HG03354 (cell line): ENCODE data around the gene VPS13D.
"Not testable (repeated sequence)": the region's sequence is repeated elsewhere in the genome, so short reads cannot be mapped to it uniquely, and the experiment has no call there.

ENCODE experiments used
- ATAC-seq: cut with Tn5 transposase; IDR thresholded peaks from one replicate; pipeline ENCODE4 v1.9.1; 2021; ENCODE audit warnings: mild to moderate bottlenecking; ENCODE audit not compliant: unreplicated experiment, poor library complexity, severe bottlenecking

VPS13D gene

DNA sequence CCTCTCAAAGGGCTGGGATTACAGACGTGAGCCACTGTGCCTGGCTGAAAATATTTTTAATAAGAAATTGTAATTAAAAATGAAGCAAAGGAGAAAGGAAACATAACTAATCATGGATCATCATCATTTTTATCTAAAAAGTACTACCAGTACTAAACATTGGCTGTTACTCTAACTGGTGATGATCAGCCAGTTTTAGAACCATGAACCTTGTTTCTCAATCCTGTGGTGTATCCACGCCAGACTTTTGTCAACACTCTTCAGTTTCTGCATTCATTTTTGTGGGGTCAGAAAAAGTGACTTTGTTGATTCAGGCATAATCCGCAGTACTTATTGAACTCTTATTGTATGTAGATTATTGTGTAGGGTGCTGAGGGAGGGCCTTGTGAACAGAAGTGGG is 52.3 kb downstream of the VPS13D start:
- ATAC-seq: no peak

DNA sequence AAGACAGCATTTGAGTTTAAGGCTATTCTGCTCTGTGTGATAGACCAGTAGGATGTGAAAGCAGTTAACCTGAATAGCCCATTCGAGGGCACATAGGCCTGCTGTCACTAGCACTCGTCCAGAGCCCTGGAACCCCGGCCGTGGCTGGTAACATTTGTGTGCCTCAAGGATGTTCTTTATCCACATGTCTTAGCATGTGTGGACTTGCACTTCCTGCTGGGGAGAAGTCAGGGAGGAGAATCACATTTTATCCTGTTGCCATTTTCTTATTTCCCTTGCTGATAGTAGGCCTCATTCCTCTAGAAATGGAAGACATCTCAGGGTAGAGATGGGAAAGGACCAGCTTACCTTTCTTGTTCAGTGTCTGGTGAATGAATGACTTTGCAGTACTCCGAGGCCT is 54.7 kb downstream of the VPS13D start:
- ATAC-seq: no peak

DNA sequence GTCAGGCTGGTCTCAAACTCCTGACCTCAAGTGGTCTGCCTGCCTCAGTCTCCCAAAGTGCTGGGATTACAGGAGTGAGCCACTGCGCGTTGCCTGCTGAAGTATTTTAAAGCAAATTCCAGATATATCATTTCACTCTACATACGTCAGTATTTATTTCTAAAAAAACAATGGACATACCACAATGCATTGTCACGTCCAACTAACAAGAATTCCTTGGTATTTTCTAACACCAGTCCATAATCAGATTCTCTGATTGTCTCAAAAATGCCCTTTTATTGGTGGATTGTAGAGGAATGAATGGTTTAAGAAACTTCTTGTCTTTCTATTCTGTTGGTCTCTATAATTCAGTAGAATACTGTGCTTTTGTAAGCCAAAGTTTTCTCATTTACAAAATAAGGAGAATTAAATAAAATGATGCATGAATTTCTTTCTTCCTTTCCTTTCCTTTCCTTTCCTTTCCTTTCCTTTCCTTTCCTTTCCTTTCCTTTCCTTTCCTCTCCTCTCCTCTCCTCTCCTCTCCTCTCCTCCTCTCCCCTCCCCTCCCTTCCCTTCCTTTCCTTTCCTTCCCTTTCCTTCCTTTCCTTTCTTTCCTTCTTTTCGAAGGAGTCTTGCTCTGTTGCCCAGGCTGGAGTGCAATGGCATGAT is 55.8 kb downstream of the VPS13D start:
- no peak for ATAC-seq

DNA sequence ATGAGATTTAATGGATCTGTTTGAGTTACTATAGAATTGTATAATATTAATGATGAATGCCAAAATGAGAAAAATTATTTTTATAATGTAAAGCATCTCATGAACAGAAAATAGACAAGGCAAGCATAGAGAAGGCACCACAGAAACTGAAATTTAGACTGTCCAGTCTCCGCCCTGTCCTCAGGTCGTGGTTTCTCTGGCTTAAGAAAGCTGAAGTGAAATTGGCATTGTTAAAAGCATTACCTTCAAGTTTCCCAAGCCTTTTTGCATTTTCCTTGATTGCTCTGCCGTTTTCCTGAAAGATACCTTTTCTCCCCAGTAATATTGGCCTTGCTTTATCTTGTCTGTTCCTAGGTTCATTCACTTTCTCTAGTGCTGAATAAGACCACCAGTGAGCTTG is 58.0 kb downstream of the VPS13D start:
- peak; percentile 51 for ATAC-seq

DNA sequence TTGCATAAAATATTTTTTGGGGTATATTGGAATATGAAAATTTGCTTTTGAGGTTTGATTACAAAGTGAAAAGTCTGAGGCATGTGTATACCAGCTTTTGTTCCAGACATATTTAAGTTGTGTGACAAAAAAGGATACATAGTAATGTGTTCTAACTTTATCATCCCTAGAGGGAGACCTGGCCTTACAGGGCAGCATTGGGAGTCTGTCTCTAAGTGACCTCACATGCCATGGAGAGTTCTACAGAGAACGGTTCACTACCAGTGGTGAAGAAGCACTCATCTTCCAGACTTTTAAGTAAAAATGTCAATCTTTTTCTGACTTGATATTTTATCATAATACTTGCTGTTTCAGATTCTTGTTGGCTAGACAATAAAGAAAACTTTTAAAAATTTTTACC is 61.0 kb downstream of the VPS13D start:
- no peak for ATAC-seq

DNA sequence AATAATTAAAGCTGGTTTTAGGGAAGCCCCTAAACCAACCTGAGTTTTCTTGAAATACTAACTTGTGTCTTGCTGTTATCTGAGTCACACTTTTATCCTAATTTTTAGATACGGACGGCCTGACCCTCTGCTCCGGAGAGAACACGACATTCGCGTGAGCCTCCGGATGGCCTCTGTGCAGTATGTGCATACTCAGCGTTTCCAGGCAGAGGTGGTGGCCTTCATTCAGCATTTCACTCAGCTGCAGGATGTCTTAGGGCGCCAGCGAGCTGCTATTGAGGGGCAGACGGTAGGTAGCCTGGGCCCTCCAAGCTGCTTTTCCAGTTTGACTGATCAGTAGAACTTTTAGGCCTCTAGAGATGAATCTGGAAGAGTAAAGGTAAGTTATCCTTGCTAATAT is 63.6 kb downstream of the VPS13D start:
- no peak for ATAC-seq

DNA sequence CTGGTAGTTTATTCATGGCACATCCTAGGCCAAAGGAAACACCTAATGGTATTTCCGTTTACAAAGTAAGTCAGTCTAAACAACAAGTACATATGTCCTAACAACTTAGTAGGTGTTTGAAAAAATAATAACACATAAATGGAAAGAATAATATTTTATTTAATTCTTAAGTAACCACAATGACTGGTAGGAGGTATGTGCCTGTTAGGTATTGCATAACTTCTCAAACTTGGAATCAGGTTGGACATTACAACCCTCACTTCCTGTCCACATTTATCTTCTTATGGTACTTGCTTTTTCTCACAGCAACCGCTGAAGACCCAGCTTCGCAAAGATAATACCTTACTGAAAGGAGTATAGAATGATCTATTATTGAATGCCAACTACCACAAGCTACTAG is 64.2 kb downstream of the VPS13D start:
- no peak for ATAC-seq

DNA sequence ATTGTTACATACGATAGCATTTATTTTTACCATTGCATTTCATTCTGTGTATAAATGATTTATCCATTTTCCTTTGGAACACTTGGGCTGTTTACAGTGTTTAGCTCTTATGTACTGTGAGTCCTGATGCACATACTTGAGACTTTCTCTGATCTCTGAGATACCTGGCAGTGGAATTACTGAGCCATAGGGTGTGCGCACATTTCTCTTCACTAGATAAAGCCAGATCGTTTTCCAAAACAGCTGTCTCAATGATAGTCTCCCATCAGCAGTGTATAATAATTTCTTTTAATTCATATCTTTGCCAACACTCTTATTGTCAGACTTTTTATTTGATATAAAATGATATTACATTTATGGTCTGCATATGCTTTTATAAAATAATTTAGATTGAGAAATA is 66.2 kb downstream of the VPS13D start:
- ATAC-seq: no peak

DNA sequence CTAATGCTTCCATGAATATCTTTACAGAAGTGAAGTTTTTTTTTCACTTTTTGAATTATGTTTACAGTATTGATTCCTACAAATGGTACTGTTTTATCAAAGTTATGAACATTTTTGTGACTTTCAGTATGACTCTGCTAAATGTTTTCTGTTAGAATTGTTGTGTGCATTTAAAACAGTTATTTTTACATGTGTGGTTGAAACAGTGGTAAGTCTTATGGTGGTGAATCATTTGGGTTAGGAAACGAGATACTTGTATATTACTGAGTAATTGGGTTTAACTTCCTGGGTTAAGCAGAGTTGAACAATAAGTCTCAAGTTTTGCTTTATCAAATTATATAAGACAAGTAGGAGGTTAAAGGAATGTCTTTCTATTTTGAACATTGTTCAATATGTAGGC is 66.8 kb downstream of the VPS13D start:
- ATAC-seq: peak; percentile 83

DNA sequence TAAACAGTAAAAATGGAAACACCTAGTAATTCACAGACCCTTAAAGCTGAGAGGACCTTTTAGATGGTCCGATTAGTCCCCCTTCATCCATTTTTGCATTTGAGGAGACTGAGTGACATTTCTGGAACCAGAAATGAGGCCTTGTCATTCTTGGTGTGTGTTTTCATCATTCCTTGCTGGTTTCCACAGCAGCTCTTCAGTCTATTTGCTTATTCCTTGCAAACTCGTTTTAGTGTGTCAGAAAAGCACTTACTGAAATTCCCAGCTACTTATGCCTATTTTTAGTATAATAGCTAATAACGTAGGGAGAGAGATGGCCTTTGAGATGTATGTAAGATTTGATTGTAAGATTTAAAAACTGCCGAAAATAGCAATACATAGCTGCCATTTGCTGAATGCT is 70.9 kb downstream of the VPS13D start:
- no peak for ATAC-seq

DNA sequence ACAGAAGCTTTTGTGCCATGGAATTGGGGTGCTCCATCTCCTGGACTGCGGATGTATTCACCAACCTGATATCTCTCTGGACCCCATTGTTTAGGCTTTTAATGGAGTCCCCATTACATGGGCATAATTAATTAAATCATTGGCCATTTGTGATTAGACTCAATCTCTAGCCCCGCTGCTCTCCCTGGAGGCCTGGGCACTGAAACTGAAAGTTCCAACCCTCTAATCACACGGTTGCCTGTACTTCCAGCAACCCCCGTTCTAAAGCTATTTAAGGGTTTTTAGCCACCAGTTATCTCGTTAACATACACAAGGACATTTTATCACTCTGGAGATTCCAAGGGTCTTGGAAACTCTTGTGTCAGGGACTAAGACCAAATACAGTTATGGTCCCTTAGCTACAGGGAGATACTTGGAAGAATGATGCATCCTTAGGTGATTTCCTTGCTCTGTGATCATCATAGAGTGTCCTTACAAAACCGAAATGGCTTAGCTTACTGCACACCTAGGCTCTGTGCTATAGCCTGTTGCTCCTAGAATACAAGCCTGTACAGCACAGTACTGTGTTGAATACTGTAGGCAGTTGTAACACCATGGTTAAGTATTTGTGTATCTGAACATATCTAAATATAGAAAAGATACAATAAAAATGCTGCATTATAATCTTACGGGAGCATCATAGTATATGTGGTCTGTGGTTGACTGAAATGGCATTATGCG is 71.8 kb downstream of the VPS13D start:
- no peak for ATAC-seq

DNA sequence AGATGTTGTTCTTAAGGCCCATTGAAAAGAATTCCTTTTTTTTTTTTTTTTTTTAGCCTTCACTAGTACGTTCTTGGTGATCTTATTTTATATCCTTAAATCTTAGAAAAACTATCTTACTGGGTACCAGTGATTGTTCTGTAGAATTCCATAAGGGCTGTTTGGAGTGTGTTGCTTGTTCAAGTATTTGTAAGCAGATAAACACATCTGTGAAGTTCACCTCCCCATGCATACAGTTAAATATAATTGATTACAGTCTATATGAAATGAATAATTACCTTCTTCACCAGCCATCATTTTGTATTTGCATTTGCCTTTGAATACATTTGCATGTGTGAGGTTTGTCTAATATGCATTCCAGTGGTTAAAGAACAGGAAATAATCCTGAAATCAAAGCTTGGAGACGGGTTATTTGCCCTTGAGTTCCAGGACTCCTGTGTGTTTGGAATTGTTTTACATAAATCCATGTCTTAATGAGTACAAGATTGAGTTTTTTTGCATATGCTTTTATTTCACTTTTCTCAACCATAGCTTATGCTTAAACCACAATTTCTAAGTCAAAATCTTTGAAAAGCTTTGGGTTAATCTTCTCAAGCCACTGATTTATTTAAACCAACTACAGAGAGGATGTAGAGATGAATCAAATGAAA is 73.1 kb downstream of the VPS13D start:
- no peak for ATAC-seq

DNA sequence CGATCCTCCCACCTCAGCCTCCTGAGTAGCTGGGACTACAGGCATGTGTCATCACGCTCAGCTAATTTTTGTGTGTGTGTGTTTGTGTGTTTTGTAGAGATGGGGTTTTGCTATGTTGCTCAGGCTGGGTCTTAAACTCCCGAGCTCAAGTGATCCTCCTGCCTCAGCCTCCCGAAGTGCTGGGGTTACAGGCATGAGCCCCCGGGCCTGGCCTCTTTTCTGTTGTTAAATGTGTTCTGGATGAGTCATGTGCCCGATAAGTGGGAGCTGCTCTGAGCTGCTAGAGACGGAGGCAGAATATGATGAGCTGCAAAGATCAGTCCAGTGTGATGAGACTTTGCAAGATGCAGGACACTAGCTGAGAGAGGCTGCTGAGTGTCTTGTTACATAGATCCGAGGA is 75.5 kb downstream of the VPS13D start:
- no peak for ATAC-seq

DNA sequence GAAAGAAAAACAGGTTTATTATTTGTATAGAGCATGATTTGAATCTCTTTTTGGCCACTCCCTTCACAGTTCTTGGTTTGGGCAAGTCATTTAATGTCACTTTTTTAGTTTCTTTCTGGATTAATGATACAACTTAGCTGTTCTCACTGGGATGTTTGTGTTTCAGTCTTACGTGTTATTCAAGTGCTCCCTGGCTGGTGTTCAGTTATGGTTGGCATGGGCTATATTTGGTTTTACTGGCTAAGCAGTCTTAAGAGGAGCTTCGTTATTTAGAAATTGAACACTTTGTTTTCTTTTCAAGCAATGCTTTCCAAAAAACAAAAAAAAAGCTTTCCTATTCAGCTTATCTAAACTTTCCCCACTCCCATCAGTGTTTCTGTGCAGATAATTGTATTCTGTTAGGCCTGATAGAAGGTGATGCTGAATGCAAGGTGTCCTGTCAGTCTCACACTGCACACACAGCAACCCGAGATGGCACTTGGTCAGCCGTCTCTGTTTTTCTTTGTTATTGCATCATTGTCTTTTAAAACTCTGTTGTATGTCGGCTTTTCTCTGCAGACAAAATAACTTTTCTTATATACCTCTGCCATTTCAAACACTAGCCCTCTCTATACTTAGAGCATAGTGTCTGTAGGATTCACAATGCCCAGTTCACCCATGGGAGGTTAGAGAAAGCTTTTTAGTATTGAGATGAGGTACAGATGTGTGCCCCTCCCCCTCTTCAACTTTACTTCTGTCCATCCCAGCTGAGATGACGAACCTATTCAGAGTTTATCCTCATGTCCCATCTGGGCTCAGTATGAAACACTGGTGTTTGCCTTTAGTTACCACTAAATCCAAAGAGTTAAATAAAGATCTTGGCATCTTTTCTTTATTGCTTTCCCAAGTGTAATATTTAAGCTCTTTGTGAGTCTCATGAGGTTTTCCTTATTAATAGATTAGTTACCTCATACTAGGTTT is 80.2 kb downstream of the VPS13D start:
- no peak for ATAC-seq

DNA sequence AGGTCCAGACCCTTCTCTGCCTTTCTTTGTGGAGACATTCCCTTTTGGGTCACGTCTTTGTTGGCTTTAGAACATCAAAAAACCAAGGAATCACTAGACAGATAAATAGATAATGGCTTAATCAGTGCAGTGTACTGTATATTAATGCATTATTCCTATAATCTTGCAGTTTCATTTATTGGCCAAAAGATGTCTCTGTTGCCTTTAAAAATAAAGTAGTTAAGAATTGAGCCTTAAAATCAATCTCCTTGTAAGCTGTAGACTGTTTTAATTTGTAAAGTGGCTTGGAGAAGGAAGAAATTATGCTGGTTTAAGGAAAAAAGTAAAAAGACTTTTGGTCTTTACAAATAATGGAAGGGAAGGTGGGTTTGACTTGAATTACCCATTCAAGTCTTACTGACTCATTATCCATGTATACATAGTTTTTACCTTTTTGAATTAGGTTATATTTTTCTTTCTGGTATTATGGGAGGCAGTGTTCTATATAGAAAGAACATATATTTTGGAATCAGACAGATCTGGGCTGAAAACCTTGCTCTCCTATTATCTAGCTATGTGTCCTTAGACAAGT is 84.6 kb downstream of the VPS13D start:
- no peak for ATAC-seq

DNA sequence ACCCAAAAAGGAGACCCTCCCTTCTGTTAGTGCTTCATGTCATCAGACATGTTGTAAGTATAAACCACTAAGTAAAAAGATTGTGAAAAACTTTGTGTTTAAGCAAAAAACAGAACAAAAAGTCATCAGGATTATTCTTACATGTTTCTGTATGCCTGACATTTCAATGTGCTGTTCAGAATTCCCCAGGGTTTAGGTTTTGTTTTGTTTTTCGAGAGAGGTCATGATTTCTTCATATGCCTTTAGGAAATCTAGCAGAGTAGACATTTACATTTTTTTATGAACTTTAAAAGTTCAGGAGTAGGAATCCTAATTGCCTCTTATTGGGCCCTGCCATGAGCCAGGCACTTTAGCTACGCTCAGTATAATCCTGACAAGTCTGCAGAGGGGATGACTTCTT is 85.3 kb downstream of the VPS13D start:
- no peak for ATAC-seq

DNA sequence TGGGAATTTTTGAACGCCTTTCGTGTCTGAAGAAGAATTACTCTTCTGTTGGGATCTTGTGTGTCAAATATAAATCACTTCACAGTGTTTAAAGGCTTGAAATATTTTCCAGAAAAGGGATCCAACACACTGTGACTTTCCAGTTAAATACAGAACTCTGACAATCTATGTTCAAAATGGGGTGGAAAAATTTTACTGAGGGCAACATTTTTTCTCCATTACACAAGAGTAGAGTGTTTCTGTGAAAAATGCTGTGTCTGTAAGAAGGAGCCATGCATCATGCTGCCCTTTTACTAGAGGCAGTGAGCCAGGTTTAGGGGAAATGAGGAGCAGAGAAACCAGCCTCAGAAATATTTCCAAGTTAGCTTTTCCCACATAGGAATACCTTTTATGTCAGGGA is 86.5 kb downstream of the VPS13D start:
- ATAC-seq: no peak

DNA sequence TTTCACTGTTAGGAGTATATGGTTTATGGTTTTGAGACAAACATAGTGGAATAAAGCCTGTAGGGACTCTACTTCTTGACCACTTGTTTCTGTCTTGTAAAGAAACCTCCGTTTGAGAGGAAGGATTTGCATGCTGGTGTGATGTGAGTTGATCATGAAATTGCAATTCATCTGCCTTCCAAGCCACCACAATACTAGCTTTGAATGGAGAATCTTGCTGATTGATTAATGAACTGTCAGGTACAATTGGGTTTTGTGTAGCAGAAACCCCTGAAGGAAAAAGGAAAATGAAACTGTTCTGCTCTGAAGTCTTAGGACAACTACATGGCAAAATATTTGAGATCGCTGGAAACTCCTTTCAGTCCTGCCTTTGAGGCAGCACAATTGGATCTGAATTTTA is 90.7 kb downstream of the VPS13D start:
- ATAC-seq: no peak

DNA sequence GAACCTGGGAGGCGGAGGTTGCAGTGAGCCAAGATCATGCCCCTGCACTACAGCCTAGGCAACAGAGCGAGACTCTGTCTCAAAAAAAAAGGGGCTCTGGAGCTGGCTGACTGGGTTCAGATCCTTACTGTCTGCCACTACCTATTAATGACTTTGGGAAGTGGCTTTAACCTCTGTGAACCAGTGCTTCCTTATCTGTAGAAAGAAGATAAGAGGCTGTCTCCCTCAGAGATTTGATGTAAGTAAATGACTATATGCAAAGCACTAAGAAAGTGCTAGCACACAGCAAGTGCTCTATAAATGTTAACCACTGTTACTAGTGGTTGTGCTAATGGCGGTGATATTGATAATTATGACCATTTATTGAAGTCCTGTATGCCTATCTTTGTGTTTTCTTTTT is 94.6 kb downstream of the VPS13D start:
- no peak for ATAC-seq

DNA sequence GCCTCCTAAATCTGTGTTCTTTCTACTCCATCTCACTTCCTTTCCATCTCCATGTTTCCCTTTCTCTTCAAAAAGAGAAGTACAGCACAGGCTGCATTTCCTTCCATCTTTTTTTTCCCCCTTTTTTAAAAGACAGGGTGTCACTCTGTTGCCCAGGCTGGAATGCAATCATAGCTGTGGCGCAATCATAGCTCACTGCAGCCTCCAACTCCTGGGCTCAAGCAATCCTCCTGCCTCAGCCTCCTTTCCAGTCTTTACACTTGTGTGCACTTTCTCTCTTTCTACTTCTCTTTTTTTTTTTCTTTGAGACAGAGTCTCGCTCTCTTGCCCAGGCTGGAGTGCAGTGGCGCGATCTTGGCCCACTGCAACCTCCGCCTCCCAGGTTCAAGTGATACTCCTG is 95.1 kb downstream of the VPS13D start:
- ATAC-seq: not testable (repeated sequence)
